H1 (cell line): ENCODE data around the gene MBOAT1.

ENCODE experiments used
- CREB1 ChIP-seq: IDR thresholded peaks from 2 replicates; pipeline ENCODE4 v1.6.1; 2012; ENCODE audit warnings: inconsistent platforms
- CTCF ChIP-seq, 3 experiments: IDR thresholded peaks; 1 replicate in 2 of 3; 2 replicates in 1 of 3; pipeline versions ENCODE4 v1.5.1 to v1.6.1; 2011; ENCODE audit warnings: low read length in 3 of 3, mild to moderate bottlenecking in 3 of 3, inconsistent platforms in 2 of 3, low read depth in 1 of 3, moderate library complexity in 1 of 3; ENCODE audit not compliant: insufficient read depth in 1 of 3; ENCODE audit errors: control extremely low read depth in 1 of 3
- FOSL1 ChIP-seq: IDR thresholded peaks from 2 replicates; pipeline ENCODE4 v1.6.1; 2011; ENCODE audit warnings: mild to moderate bottlenecking, low read depth, low read length, moderate library complexity; ENCODE audit not compliant: insufficient read depth
- MAX ChIP-seq: IDR thresholded peaks from 2 replicates; pipeline ENCODE4 v1.6.1; 2012; ENCODE audit warnings: inconsistent platforms
- NANOG ChIP-seq: IDR thresholded peaks from 2 replicates; pipeline ENCODE4 v1.6.1; 2011; ENCODE audit warnings: low read length, low read depth, mild to moderate bottlenecking, inconsistent platforms; ENCODE audit not compliant: insufficient read depth, poor library complexity, severe bottlenecking
- RFX5 ChIP-seq: IDR thresholded peaks from 2 replicates; pipeline ENCODE4 v1.6.1; 2011; ENCODE audit warnings: low read depth, low read length, improper control_type of control experiment, borderline replicate concordance
- USF2 ChIP-seq: IDR thresholded peaks from 2 replicates; pipeline ENCODE4 v1.6.1; 2011; ENCODE audit warnings: low read length, improper control_type of control experiment

- TF ChIP-seq FOSL1 (no peak), CREB1 (no peak), CTCF (IDR thresholded peaks at IDR 0.05; ENCODE audit: control extremely low read depth in 1 of 3, insufficient read depth in 1 of 3, low read depth in 1 of 3, low read length in 3 of 3) (no peak), USF2 (no peak), NANOG (no peak), RFX5 (no peak), MAX (no peak)
Observed at GRCh38 chr6:20234136-20234535, 21.9 kb upstream of the MBOAT1 start.
